GM19025 (cell line): ENCODE measurements around the gene APOBEC3F.
A peak's percentile ranks its signal among the peaks of the same experiment; 100 is the strongest.
"Not testable (repeated sequence)": the region's sequence is repeated elsewhere in the genome, so short reads cannot be mapped to it uniquely, and the experiment has no call there.

Experiments
- ATAC-seq: cut with Tn5 transposase; IDR thresholded peaks from one replicate; pipeline ENCODE4 v1.9.1; 2021; ENCODE audit warnings: mild to moderate bottlenecking, low read depth, moderate library complexity; ENCODE audit not compliant: unreplicated experiment

Gene APOBEC3F

DNA sequence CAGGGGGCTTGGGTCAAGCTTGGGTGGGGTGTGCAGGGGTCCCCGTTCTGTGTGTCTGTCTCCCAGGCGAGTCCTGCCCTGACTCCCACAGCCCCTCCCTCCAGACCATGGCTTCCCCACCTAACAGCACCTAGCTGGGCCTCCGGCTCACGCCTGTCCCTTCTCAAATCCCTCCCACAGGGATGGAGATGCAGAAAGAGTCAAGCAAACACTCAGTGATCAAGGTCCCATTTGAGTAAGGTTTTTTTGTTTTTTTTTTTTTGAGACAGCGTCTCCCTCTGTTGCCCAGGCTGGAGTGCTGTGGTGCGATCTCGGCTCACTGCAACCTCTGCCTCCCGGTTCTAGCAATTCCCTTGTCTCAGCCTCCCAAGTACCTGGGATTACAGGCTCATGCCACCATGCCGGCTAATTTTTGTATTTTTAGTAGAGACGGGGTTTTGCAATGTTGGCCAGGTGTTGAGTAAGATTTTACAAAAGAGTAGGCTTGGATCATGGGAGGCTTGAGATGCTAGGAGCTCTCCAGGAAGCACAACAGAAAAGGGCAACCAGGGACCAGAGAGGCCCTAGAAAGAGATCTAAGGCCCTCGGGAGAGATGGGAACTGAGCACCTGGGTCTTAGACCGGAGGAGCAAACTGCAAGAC, 14.0 kb upstream of the APOBEC3F start:
- no peak for ATAC-seq

- no peak for ATAC-seq
Measured at GRCh38 chr22:39027717-39028116, 12.9 kb upstream of the APOBEC3F start.

DNA sequence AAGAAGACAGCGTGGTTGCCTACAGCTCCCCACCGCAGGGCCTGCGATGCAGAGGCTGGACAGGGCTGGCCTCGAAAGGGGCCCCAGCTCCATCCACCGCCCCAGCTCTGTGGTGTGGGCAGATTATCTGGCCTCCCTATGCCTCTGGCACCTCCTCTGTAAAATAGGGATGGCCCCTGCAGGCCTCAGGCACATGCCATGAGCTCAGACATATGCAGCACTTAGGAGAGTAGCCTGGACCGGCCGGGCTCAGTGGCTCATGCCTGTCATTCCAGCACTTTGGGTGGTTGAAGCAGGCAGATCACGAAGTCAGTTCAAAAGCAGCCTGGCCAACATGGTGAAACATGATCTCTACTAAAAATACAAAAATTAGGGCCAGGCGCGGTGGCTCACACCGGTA, 12.4 kb upstream of the APOBEC3F start:
- ATAC-seq: no peak

DNA sequence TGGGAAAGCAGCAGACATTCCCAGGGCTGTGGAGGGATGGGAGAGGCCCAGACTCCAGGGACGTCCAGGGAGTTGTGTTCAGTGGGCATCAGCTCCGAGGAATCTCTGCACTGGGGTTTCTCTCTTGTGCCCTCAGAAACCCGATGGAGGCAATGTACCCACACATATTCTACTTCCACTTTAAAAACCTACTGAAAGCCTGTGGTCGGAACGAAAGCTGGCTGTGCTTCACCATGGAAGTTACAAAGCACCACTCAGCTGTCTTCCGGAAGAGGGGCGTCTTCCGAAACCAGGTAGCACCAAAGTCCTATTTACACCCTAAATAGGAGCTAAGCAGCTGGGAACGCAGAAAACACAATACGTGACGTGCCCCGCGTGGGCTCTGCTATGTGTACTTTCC, 11.4 kb upstream of the APOBEC3F start:
- ATAC-seq: no peak

DNA sequence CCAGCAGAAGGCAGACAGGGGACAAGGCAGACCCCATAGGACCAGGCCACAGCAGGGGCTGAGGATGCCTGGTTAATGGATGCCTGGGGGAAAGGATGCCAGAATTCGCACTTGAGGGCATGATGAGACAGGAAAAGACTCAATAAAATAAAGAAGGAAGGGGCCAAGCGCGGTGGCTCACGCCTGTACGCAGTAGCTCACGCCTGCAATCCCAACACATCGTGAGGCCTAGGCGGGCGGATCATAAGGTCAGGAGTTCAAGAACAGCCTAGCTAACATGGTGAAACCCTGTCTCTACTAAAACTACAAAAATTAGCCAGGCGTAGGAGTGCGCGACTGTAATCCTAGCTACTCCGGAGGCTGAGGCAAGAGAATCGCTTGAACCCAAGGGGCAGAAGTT, 10.0 kb upstream of the APOBEC3F start:
- no peak for ATAC-seq

- ATAC-seq: not testable (repeated sequence)
Measured at GRCh38 chr22:39031434-39032295, 9.0 kb upstream of the APOBEC3F start.

GRCh38 chr22:39037071-39037470, 3.6 kb upstream of the APOBEC3F start:
- not testable (repeated sequence) for ATAC-seq

- no peak for ATAC-seq
Measured at GRCh38 chr22:39039306-39040126, 1.1 kb upstream of the APOBEC3F start.

- not testable (repeated sequence) for ATAC-seq
Measured at GRCh38 chr22:39040155-39040537, 518 bp upstream of the APOBEC3F start.

DNA sequence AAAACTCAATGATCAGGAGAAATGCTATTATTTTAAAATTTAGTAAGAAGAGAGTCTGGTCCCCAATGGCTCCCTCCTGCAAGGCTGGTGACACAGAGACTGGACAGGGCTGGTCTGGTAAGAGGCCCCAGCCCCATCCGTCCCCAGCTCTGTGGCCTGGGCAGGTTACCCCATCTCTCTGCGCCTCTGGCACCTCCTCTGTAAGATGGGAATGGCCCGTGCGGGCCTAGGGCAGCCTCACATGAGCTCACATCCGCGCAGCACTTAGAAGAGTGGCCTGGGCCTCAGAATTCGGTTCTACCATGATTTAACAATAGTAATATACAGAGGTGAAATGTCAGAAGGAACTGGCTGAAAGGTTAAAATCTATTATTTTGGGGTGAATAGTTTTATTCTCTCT, 1.2 kb downstream of the APOBEC3F start:
- ATAC-seq: no peak

DNA sequence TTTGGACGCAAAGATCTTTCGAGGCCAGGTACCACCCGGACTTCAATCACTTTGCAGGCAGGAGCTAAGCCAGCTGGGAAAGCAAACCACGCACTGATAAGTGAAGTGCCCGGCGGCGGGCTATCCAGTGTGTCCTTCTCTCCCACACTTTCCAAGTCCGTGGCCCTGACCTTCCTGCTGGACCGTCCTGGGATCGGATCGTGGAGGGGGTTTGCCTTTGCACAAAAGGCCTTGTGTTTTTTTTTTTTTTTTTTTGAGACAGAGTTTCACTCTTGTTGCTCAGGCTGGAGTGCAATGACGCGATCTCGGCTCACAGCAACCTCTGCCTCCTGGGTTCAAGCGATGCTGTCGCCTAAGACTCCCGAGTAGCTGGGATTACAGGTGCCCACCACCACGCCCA, 2.4 kb downstream of the APOBEC3F start:
- not testable (repeated sequence) for ATAC-seq

- not testable (repeated sequence) for ATAC-seq
Measured at GRCh38 chr22:39045136-39045535, 4.5 kb downstream of the APOBEC3F start.

- not testable (repeated sequence) for ATAC-seq
Measured at GRCh38 chr22:39049486-39049885, 8.8 kb downstream of the APOBEC3F start.

GRCh38 chr22:39051844-39052495, 11.3 kb downstream of the APOBEC3F start:
- ATAC-seq: not testable (repeated sequence)

GRCh38 chr22:39055658-39056057, 15.0 kb downstream of the APOBEC3F start:
- no peak for ATAC-seq

GRCh38 chr22:39061290-39061689, 20.6 kb downstream of the APOBEC3F start:
- ATAC-seq: not testable (repeated sequence)

GRCh38 chr22:39061951-39062350, 21.3 kb downstream of the APOBEC3F start:
- ATAC-seq: not testable (repeated sequence)

GRCh38 chr22:39063904-39064303, 23.2 kb downstream of the APOBEC3F start:
- peak; percentile 38 for ATAC-seq

GRCh38 chr22:39066442-39067276, 26.0 kb downstream of the APOBEC3F start:
- not testable (repeated sequence) for ATAC-seq
